ENCODE measurements around the gene TCF15. TPM values are rescaled to one million over a fixed set of nuclear protein-coding genes. Genes with fewer than 3 reads are reported as not detected.

TCF15 gene
- total RNA-seq, 1 experiment from 2014 or later: not detected

- no peaks in the 10 kb centered on the region for H3F3A ChIP-seq (ENCODE audit: insufficient read depth, low read depth)
- ChIA-PET POLR2A (ENCODE audit: unreplicated experiment) (no interaction called here), CTCF (no interaction called here)
- TF ChIP-seq CTCF (conservative IDR thresholded peaks at IDR 0.05) (no peak), EZH2 (IDR thresholded peaks at IDR 0.05; ENCODE audit: low read depth) (no peak)
- H3K4me3 ChIP-seq: no peak overlapping the region
- no peak for DNase-seq
- no peaks in the 10 kb centered on the region for H3K9me2 ChIP-seq (ENCODE audit: insufficient read depth)
- H3K79me2 ChIP-seq (ENCODE audit: low read depth): no peaks in the 10 kb centered on the region
- no peak overlapping the region for H3K4me2 ChIP-seq
- H4K20me1 ChIP-seq (ENCODE audit: insufficient read depth): no peaks in the 10 kb centered on the region
- no peak overlapping the region for H3K27ac ChIP-seq
- intact Hi-C loops (cut with micrococcal nuclease; ENCODE audit: unreplicated experiment): no loop called here
- H3K36me3 ChIP-seq (ENCODE audit: low read depth): no peaks in the 10 kb centered on the region
- no peaks in the 10 kb centered on the region for H3K9me3 ChIP-seq (ENCODE audit: insufficient read depth, low read depth)
- H3K4me1 ChIP-seq (replicated peaks; ENCODE audit: insufficient read depth): no peaks in the 10 kb centered on the region
- H2AFZ ChIP-seq: no peak overlapping the region
- no TSS peak for BruUV-seq (replicated peaks)
- H3K27me3 ChIP-seq (ENCODE audit: insufficient read depth, low read depth): peaks cover 28% of the 10 kb centered on the region
Observed at GRCh38 chr20:634148-634925, 24.2 kb upstream of the TCF15 start.

- ChIA-PET POLR2A (ENCODE audit: unreplicated experiment) (interaction anchor here (0.6 kb wide), 1 partner anchor 559 kb away, joined by 22 read pairs; no protein-coding TSS in a partner anchor), CTCF (no interaction called here)
- no TSS peak for BruUV-seq (replicated peaks)
Observed at GRCh38 chr20:631101-631500, 21.0 kb upstream of the TCF15 start.

GRCh38 chr20:626579-626978 lies 16.5 kb upstream of the TCF15 start:
- Histone ChIP-seq H3K9me2 (ENCODE audit: insufficient read depth) (no peaks in the 10 kb centered on the region), H3K4me3 (no peak overlapping the region), H3F3A (ENCODE audit: insufficient read depth, low read depth) (no peaks in the 10 kb centered on the region), H3K9me3 (ENCODE audit: insufficient read depth, low read depth) (no peaks in the 10 kb centered on the region), H3K4me2 (no peak overlapping the region), H3K27ac (no peak overlapping the region), H2AFZ (no peak overlapping the region), H3K27me3 (ENCODE audit: insufficient read depth, low read depth) (peaks cover 82% of the 10 kb centered on the region), H3K36me3 (ENCODE audit: low read depth) (no peaks in the 10 kb centered on the region), H3K79me2 (ENCODE audit: low read depth) (no peaks in the 10 kb centered on the region), H4K20me1 (ENCODE audit: insufficient read depth) (no peaks in the 10 kb centered on the region), H3K4me1 (replicated peaks; ENCODE audit: insufficient read depth) (no peaks in the 10 kb centered on the region)
- intact Hi-C loops (cut with micrococcal nuclease; ENCODE audit: unreplicated experiment): no loop called here
- CTCF ChIA-PET: no interaction called here
- BruUV-seq (replicated peaks): no TSS peak
- no peak for DNase-seq
- TF ChIP-seq CTCF (conservative IDR thresholded peaks at IDR 0.05) (no peak), EZH2 (IDR thresholded peaks at IDR 0.05; ENCODE audit: low read depth) (no peak)
- POLR2A ChIA-PET (ENCODE audit: unreplicated experiment): no interaction called here

More at GRCh38 chr20:631101-631500, 21.0 kb upstream of the TCF15 start:
- no peaks in the 10 kb centered on the region for H3K79me2 ChIP-seq (ENCODE audit: low read depth)
- no peak overlapping the region for H3K27ac ChIP-seq
- H3K4me3 ChIP-seq: no peak overlapping the region
- peaks cover 60% of the 10 kb centered on the region for H3K27me3 ChIP-seq (ENCODE audit: insufficient read depth, low read depth)
- intact Hi-C loops (cut with micrococcal nuclease; ENCODE audit: unreplicated experiment): no loop called here
- no peak overlapping the region for H3K4me2 ChIP-seq
- H3K9me3 ChIP-seq (ENCODE audit: insufficient read depth, low read depth): no peaks in the 10 kb centered on the region
- no peaks in the 10 kb centered on the region for H3K36me3 ChIP-seq (ENCODE audit: low read depth)
- H4K20me1 ChIP-seq (ENCODE audit: insufficient read depth): no peaks in the 10 kb centered on the region
- DNase-seq: no peak
- no peaks in the 10 kb centered on the region for H3K4me1 ChIP-seq (replicated peaks; ENCODE audit: insufficient read depth)
- no peaks in the 10 kb centered on the region for H3F3A ChIP-seq (ENCODE audit: insufficient read depth, low read depth)
- H3K9me2 ChIP-seq (ENCODE audit: insufficient read depth): no peaks in the 10 kb centered on the region
- TF ChIP-seq CTCF (conservative IDR thresholded peaks at IDR 0.05) (no peak), EZH2 (IDR thresholded peaks at IDR 0.05; ENCODE audit: low read depth) (no peak)
- no peak overlapping the region for H2AFZ ChIP-seq
